OCI-LY7 (cell line): Measurements from ENCODE around the gene DNAJB4. TPM values are rescaled to one million over a fixed set of nuclear protein-coding genes. Genes with fewer than 3 reads are reported as not detected.
"Not testable (repeated sequence)": the region's sequence is repeated elsewhere in the genome, so short reads cannot be mapped to it uniquely, and the experiment has no call there.

Experiments
- BruUV-seq: library from RNA; stranded (reverse); fragments of 400-500 nt; replicated peaks from 2 replicates; lab custom pipeline; 2021; lab: Mats Ljungman, UMichigan
- CTCF ChIA-PET: fragments of 300-600 bp; sonication (Branson Sonifier 250); formaldehyde crosslinking; loops from one replicate; lab custom pipeline; 2022; ENCODE audit warnings: antibody characterized with exemption; ENCODE audit not compliant: unreplicated experiment; lab: Charles Lee
- POLR2A ChIA-PET: fragments of 300-600 bp; sonication (Branson Sonifier 250); formaldehyde crosslinking; loops from one replicate; lab custom pipeline; 2022; ENCODE audit warnings: antibody characterized with exemption; lab: Charles Lee
- DNase-seq: peaks from one replicate; pipeline ENCODE4 v3.0.0-alpha.2; 2015; ENCODE audit warnings: low spot score
- H2AFZ ChIP-seq: fragments of 200-600 bp; sonication (generic), shearing (Covaris generic); 2 replicates; pipeline ENCODE4 v1.6.1; 2014; ENCODE audit warnings: mild to moderate bottlenecking, antibody characterized with exemption, low read length, moderate library complexity
- H3K27ac ChIP-seq: fragments of 200-600 bp; sonication (generic); 2 replicates; pipeline ENCODE4 v1.5.1; 2014; ENCODE audit warnings: mixed run types, low read depth, mild to moderate bottlenecking, moderate library complexity, low read length, inconsistent platforms; ENCODE audit not compliant: poor library complexity, severe bottlenecking
- H3K36me3 ChIP-seq: fragments of 200-600 bp; sonication (generic); 2 replicates; pipeline ENCODE4 v1.6.1; 2014; ENCODE audit warnings: mild to moderate bottlenecking, antibody characterized with exemption, low read length, moderate library complexity, mixed read lengths; ENCODE audit not compliant: insufficient read depth
- H3K4me1 ChIP-seq: fragments of 200-600 bp; sonication (generic); 2 replicates; pipeline ENCODE4 v1.5.1; 2014; ENCODE audit warnings: mild to moderate bottlenecking, low read length; ENCODE audit not compliant: insufficient read depth, poor library complexity, severe bottlenecking
- H3K4me2 ChIP-seq: fragments of 200-600 bp; sonication (generic); 2 replicates; pipeline ENCODE4 v1.6.1; 2014; ENCODE audit warnings: mild to moderate bottlenecking, low read length
- H3K4me3 ChIP-seq: fragments of 200-600 bp; sonication (generic); 2 replicates; pipeline ENCODE4 v1.5.1; 2014; ENCODE audit warnings: mild to moderate bottlenecking, low read depth, low read length; ENCODE audit not compliant: poor library complexity, severe bottlenecking
- H3K79me2 ChIP-seq: fragments of 200-600 bp; sonication (generic); 2 replicates; pipeline ENCODE4 v1.6.1; 2016; ENCODE audit warnings: low read depth, mild to moderate bottlenecking, low read length, moderate library complexity, mixed read lengths; ENCODE audit not compliant: insufficient read depth
- H3K9me2 ChIP-seq: fragments of 200-600 bp; sonication (generic); 2 replicates; pipeline ENCODE4 v1.6.1; 2016; ENCODE audit warnings: mild to moderate bottlenecking, low read length, mixed read lengths; ENCODE audit not compliant: insufficient read depth
- H3K9me3 ChIP-seq: fragments of 200-600 bp; sonication (generic); 2 replicates; pipeline ENCODE4 v1.6.1; 2014; ENCODE audit warnings: mild to moderate bottlenecking, mixed run types, low read length, mixed read lengths
- H4K20me1 ChIP-seq: fragments of 200-600 bp; sonication (generic); 2 replicates; pipeline ENCODE4 v1.6.1; 2014; ENCODE audit warnings: mild to moderate bottlenecking, antibody characterized with exemption, low read length, moderate library complexity, mixed read lengths; ENCODE audit not compliant: insufficient read depth
- EZH2phosphoT487 ChIP-seq: fragments of 200-600 bp; sonication (generic); IDR thresholded peaks from 2 replicates; pipeline ENCODE4 v1.6.1; 2018; ENCODE audit warnings: low read depth, borderline replicate concordance, mild to moderate bottlenecking, mixed run types, antibody characterized with exemption, low read length, moderate library complexity, mixed read lengths
- intact Hi-C: fragments of 100-400 bp; cut with micrococcal nuclease; formaldehyde crosslinking; loops from one replicate; pipeline ENCODE4 v1.10.0; 2022; ENCODE audit not compliant: unreplicated experiment
- total RNA-seq, 2 experiments: library from RNA; depleted of rRNA in 1 of 2; stranded (reverse); fragments of >200 nt in 1 of 2; shearing (Covaris generic) in 1 of 2; gene quantifications; 2 replicates each; pipeline ENCODE4 v1.2.3, GENCODE V29; 2014 to 2022
- TF ChIP-seq, protein P1 (sequence below): fragments of 200-600 bp; sonication (generic); conservative IDR thresholded peaks from 2 replicates; pipeline ENCODE4 v1.5.1; 2014; ENCODE audit warnings: mild to moderate bottlenecking, antibody characterized with exemption, low read length, moderate library complexity, mixed read lengths

DNAJB4 gene
- total RNA-seq, 2 experiments from 2014 or later: 12.6 to 15.8 TPM

DNA sequence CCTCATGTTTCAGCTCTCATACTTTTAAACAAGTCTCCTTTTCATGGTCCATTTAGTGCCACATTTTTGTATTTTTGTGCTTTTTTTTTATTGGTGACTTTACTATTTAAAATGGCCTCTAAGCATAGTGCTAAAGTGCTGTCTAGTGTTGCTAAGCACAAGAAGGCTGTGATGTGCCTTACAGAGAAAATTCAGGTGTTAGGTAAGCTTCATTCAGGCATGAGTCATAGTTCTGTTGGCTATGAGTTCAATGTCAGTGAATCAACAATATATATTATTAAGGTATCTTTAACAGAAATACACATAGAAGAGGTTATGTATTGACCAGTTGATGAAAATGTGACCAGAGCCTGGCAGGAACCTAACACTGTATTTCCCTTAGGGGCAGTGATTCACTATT lies 13.1 kb upstream of the DNAJB4 start:
- TF ChIP-seq, protein P1, sequence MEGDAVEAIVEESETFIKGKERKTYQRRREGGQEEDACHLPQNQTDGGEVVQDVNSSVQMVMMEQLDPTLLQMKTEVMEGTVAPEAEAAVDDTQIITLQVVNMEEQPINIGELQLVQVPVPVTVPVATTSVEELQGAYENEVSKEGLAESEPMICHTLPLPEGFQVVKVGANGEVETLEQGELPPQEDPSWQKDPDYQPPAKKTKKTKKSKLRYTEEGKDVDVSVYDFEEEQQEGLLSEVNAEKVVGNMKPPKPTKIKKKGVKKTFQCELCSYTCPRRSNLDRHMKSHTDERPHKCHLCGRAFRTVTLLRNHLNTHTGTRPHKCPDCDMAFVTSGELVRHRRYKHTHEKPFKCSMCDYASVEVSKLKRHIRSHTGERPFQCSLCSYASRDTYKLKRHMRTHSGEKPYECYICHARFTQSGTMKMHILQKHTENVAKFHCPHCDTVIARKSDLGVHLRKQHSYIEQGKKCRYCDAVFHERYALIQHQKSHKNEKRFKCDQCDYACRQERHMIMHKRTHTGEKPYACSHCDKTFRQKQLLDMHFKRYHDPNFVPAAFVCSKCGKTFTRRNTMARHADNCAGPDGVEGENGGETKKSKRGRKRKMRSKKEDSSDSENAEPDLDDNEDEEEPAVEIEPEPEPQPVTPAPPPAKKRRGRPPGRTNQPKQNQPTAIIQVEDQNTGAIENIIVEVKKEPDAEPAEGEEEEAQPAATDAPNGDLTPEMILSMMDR: no peak
- no peak for TF ChIP-seq EZH2phosphoT487
- no TSS peak for BruUV-seq
- CTCF ChIA-PET: interaction anchor here (1.6 kb wide), 1 partner anchor 13 kb away, joined by 3 read pairs; no protein-coding TSS in a partner anchor

DNA sequence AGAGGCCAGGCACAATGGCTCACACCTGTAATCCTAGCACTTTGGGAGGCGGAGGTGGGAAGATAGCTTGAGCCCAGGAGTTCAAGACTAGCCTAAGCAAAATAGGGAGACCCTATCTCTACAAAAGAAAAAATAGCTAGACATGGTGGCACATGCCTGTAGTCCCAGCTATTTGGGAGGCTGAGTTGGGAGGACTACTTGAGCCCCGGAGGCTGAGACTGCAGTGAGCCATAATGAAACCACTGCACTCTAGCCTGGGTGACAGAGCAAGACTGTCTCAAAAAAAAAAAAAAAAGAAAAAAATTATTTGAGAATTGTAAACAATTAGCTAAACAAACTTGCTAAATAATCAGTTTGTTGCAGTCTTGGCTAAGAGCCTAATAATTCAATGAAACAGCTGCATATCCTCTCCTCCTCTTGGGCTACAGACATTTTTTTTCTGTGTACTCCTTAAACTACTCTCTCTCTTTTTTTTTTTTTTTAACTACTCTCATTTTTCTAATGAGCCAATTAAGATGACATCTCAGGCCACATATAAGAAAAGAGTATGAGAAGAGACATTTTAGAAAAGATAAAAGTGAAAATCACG lies 10.5 kb upstream of the DNAJB4 start:
- no peaks in the 10 kb centered on the region for H3K4me1 ChIP-seq
- TF ChIP-seq EZH2phosphoT487: no peak
- TF ChIP-seq, protein P1: no peak
- no peaks in the 10 kb centered on the region for H3K9me2 ChIP-seq
- H2AFZ ChIP-seq: no peak overlapping the region
- H3K36me3 ChIP-seq: peaks cover 62% of the 10 kb centered on the region
- H3K4me3 ChIP-seq: no peak overlapping the region
- H3K4me2 ChIP-seq: no peak overlapping the region
- H4K20me1 ChIP-seq: 0 out of 2 replicates have a peak, but pooled peaks cover 3% of the 10 kb centered on the region
- no peaks in the 10 kb centered on the region for H3K9me3 ChIP-seq
- CTCF ChIA-PET: no interaction called here
- no peak for DNase-seq
- POLR2A ChIA-PET: interaction anchor here (0.5 to 4.2 kb wide), 5 partner anchors 9 to 296 kb away, joined by 3 to 44 read pairs (median 4); partner anchors contain the start of gene DNAJB4
- BruUV-seq: no TSS peak
- no peak overlapping the region for H3K27ac ChIP-seq
- intact Hi-C loops: no loop called here
- H3K79me2 ChIP-seq: peaks cover 21% of the 10 kb centered on the region; the same call in 1 of the 2 replicates

More for the DNA sequence above, 13.1 kb upstream of the DNAJB4 start:
- intact Hi-C loops: no loop called here
- Histone ChIP-seq H3K9me2 (no peaks in the 10 kb centered on the region), H3K9me3 (no peaks in the 10 kb centered on the region), H3K79me2 (peaks cover 29% of the 10 kb centered on the region; the same call in 1 of the 2 replicates), H2AFZ (no peak overlapping the region), H3K4me3 (no peak overlapping the region), H3K4me2 (no peak overlapping the region), H4K20me1 (0 out of 2 replicates have a peak, but pooled peaks cover 3% of the 10 kb centered on the region), H3K36me3 (peaks cover 58% of the 10 kb centered on the region), H3K27ac (no peak overlapping the region), H3K4me1 (no peaks in the 10 kb centered on the region)
- DNase-seq: no peak
- POLR2A ChIA-PET: interaction anchor here (0.7 to 3.6 kb wide), 4 partner anchors 10 to 1494 kb away, joined by 3 to 43 read pairs (median 8); partner anchors contain the start of gene DNAJB4

GRCh38 chr1:77996734-77997133 lies 8.0 kb upstream of the DNAJB4 start:
- 0 out of 2 replicates have a peak, but pooled peaks cover 3% of the 10 kb centered on the region for H4K20me1 ChIP-seq

GRCh38 chr1:78000536-78000935 lies 4.2 kb upstream of the DNAJB4 start:
- CTCF ChIA-PET, H4K20me1 ChIP-seq, BruUV-seq, H3K4me2 ChIP-seq, H3K79me2 ChIP-seq, DNase-seq, H3K27ac ChIP-seq, H3K4me3 ChIP-seq, H3K9me2 ChIP-seq, H2AFZ ChIP-seq, H3K9me3 ChIP-seq: not testable (repeated sequence)
- peaks cover 14% of the 10 kb centered on the region for H3K36me3 ChIP-seq
- H3K4me1 ChIP-seq: peaks cover 23% of the 10 kb centered on the region
- POLR2A ChIA-PET: interaction anchor here (1.3 to 9.8 kb wide), 3 partner anchors 14 to 20 kb away, joined by 3 to 193 read pairs (median 4); partner anchors contain the start of gene FUBP1
- intact Hi-C loops: loop anchor here (5.0 to 10.0 kb wide), 2 partner anchors 48 to 246 kb away; partner anchors contain the start of gene USP33

More at GRCh38 chr1:77996734-77997133, 8.0 kb upstream of the DNAJB4 start:
- intact Hi-C loops: no loop called here
- H3K79me2 ChIP-seq: peaks cover 16% of the 10 kb centered on the region; the same call in 1 of the 2 replicates
- no peak overlapping the region for H2AFZ ChIP-seq
- no TSS peak for BruUV-seq
- CTCF ChIA-PET: no interaction called here
- peaks cover 45% of the 10 kb centered on the region for H3K36me3 ChIP-seq
- TF ChIP-seq, protein P1: no peak
- TF ChIP-seq EZH2phosphoT487: no peak
- no peaks in the 10 kb centered on the region for H3K9me3 ChIP-seq
- H3K27ac ChIP-seq: no peak overlapping the region
- H3K9me2 ChIP-seq: no peaks in the 10 kb centered on the region
- no peak for DNase-seq
- no peak overlapping the region for H3K4me3 ChIP-seq
- H3K4me2 ChIP-seq: no peak overlapping the region
- POLR2A ChIA-PET: interaction anchor here (1.0 to 4.2 kb wide), 3 partner anchors 8 to 18 kb away, joined by 5 to 44 read pairs (median 8); partner anchors contain the start of genes DNAJB4 and FUBP1
- no peaks in the 10 kb centered on the region for H3K4me1 ChIP-seq
